GM12878 (cell line): ENCODE measurements around the gene PLEKHG4B. TPM values are rescaled to one million over a fixed set of nuclear protein-coding genes. Genes with fewer than 3 reads are reported as not detected.
A peak's percentile ranks its signal among the peaks of the same experiment; 100 is the strongest.
"Not testable (repeated sequence)": the region's sequence is repeated elsewhere in the genome, so short reads cannot be mapped to it uniquely, and the experiment has no call there.

Experiments used
- ATAC-seq: fragments of 200-7000 bp; cut with Tn5 transposase; 3 replicates; pipeline ENCODE4 v1.9.1; 2020; ENCODE audit warnings: mild to moderate bottlenecking, moderate library complexity
- BruUV-seq: library from RNA; stranded (reverse); fragments of 400-500 nt; replicated peaks from 2 replicates; lab custom pipeline; 2021; lab: Mats Ljungman, UMichigan
- CTCF ChIA-PET: fragments of 300-600 bp; sonication (Branson Sonifier 250); formaldehyde crosslinking; extraction: SDS; loops from one replicate; lab custom pipeline; 2021; ENCODE audit warnings: inconsistent platforms; lab: Yijun Ruan, JAX
- POLR2A ChIA-PET: fragments of 350-600 bp; formaldehyde crosslinking; extraction: SDS; loops from one replicate; lab custom pipeline; 2021; ENCODE audit warnings: inconsistent platforms; lab: Charles Lee
- RAD21 ChIA-PET: fragments of 300-600 bp; sonication (Branson Sonifier 250); formaldehyde crosslinking; loops from one replicate; lab custom pipeline; 2023; ENCODE audit warnings: antibody characterized with exemption; ENCODE audit not compliant: unreplicated experiment; lab: Charles Lee
- SMC1A ChIA-PET: fragments of 300-600 bp; sonication (Branson Sonifier 250); formaldehyde crosslinking; loops from one replicate; lab custom pipeline; 2023; ENCODE audit not compliant: unreplicated experiment, uncharacterized antibody; lab: Charles Lee
- DNase-seq: peaks from one replicate; pipeline ENCODE4 v3.0.0-alpha.2; 2011; ENCODE audit warnings: low read depth, low spot score
- FAIRE-seq: peaks from 3 replicates; lab custom pipeline; 2011; peaks lifted over from hg19 to GRCh38; lab: Jason Lieb, UNC
- H2AFZ ChIP-seq: 2 replicates; pipeline ENCODE4 v1.6.0; 2011; ENCODE audit warnings: low read depth, low read length, control low read depth; ENCODE audit not compliant: control insufficient read depth
- H3K27ac ChIP-seq: 2 replicates; pipeline ENCODE4 v1.5.1; 2011; ENCODE audit warnings: control low read depth; ENCODE audit not compliant: control insufficient read depth, insufficient read depth
- H3K27me3 ChIP-seq, 2 experiments: replicated peaks in 1 of 2; 2 replicates each; pipeline versions ENCODE4 v1.6.0 to v1.6.1; 2011; ENCODE audit warnings: low read length in 1 of 2; ENCODE audit not compliant: control insufficient read depth in 2 of 2, insufficient read depth in 2 of 2
- H3K36me3 ChIP-seq, 2 experiments: 2 replicates each; pipeline ENCODE4 v1.5.1; 2011; ENCODE audit warnings: low read length in 1 of 2; ENCODE audit not compliant: control insufficient read depth in 2 of 2, insufficient read depth in 2 of 2
- H3K4me1 ChIP-seq: 2 replicates; pipeline ENCODE4 v1.6.1; 2011; ENCODE audit warnings: mild to moderate bottlenecking, low read length, moderate library complexity, mixed read lengths; ENCODE audit not compliant: control insufficient read depth, insufficient read depth
- H3K4me2 ChIP-seq: 2 replicates; pipeline ENCODE4 v1.6.0; 2011; ENCODE audit warnings: control low read depth; ENCODE audit not compliant: control insufficient read depth, insufficient read depth
- H3K4me3 ChIP-seq: fragments of 200-600 bp; sonication (generic); 2 replicates; pipeline ENCODE4 v1.5.1; 2016
- H3K79me2 ChIP-seq: 2 replicates; pipeline ENCODE4 v1.6.0; 2011; ENCODE audit warnings: low read length; ENCODE audit not compliant: control insufficient read depth, insufficient read depth
- H3K9ac ChIP-seq: 2 replicates; pipeline ENCODE4 v1.8.0; 2011; ENCODE audit warnings: low read length, control low read depth, mixed read lengths; ENCODE audit not compliant: control insufficient read depth, insufficient read depth
- H3K9me3 ChIP-seq: replicated peaks from 3 replicates; pipeline ENCODE4 v1.5.1; 2011; ENCODE audit warnings: mild to moderate bottlenecking, low read length; ENCODE audit not compliant: control insufficient read depth, insufficient read depth
- H4K20me1 ChIP-seq: 2 replicates; pipeline ENCODE4 v1.6.0; 2011; ENCODE audit not compliant: control insufficient read depth, insufficient read depth
- ATF2 ChIP-seq: IDR thresholded peaks from 2 replicates; pipeline ENCODE4 v1.6.1; 2012; ENCODE audit warnings: low read length, inconsistent platforms
- CHD2 ChIP-seq: IDR thresholded peaks from 2 replicates; pipeline ENCODE4 v1.6.1; 2011; ENCODE audit warnings: low read depth, low read length, improper control_type of control experiment, borderline replicate concordance
- CHD4 ChIP-seq: fragments of 200-600 bp; sonication (generic); IDR thresholded peaks from 2 replicates; pipeline ENCODE4 v1.6.1; 2016; ENCODE audit warnings: mild to moderate bottlenecking
- DPF2 ChIP-seq: fragments of 450-650 bp; IDR thresholded peaks from 2 replicates; pipeline ENCODE4 v1.6.1; 2017; ENCODE audit warnings: mild to moderate bottlenecking
- IKZF1 ChIP-seq: fragments of 450-650 bp; conservative IDR thresholded peaks from 2 replicates; pipeline ENCODE4 v1.6.1; 2017; ENCODE audit warnings: antibody characterized with exemption, mild to moderate bottlenecking
- IKZF2 ChIP-seq, 2 experiments: fragments of 450-650 bp; IDR thresholded peaks; 2 replicates each; pipeline ENCODE4 v1.6.1; 2017; ENCODE audit warnings: mild to moderate bottlenecking in 2 of 2, moderate library complexity in 2 of 2
- PKNOX1 ChIP-seq: fragments of 450-650 bp; IDR thresholded peaks from 2 replicates; pipeline ENCODE4 v1.6.1; 2016; ENCODE audit warnings: mild to moderate bottlenecking
- SMC3 ChIP-seq: IDR thresholded peaks from 2 replicates; pipeline ENCODE4 v1.6.1; 2011; ENCODE audit warnings: low read length, improper control_type of control experiment, borderline replicate concordance
- SPI1 ChIP-seq: IDR thresholded peaks from 2 replicates; pipeline ENCODE4 v1.6.1; 2011; ENCODE audit warnings: low read depth, mild to moderate bottlenecking, low read length, moderate library complexity, borderline replicate concordance; ENCODE audit not compliant: insufficient read depth
- TBL1XR1 ChIP-seq: IDR thresholded peaks from 2 replicates; pipeline ENCODE4 v1.6.1; 2012; ENCODE audit warnings: low read depth, low read length, improper control_type of control experiment
- TCF12 ChIP-seq: IDR thresholded peaks from 2 replicates; pipeline ENCODE4 v1.6.1; 2011; ENCODE audit warnings: low read depth, mild to moderate bottlenecking, low read length
- USF1 ChIP-seq: IDR thresholded peaks from 2 replicates; pipeline ENCODE4 v1.6.1; 2011; ENCODE audit warnings: borderline replicate concordance, low read depth, mild to moderate bottlenecking, moderate library complexity, mixed read lengths, low read length; ENCODE audit not compliant: insufficient read depth; ENCODE audit errors: extremely low read length
- WGBS: methylation state at CpG from one replicate; pipeline ENCODE4 v1.1.6; 2016; ENCODE audit warnings: low lambda C conversion rate; ENCODE audit not compliant: insufficient replicate concordance, insufficient coverage; ENCODE audit errors: missing lambda C conversion rate; 5-methylcytosine and 5-hydroxymethylcytosine counted together
- in situ Hi-C: fragments of 300-500 bp; cut with MboI; formaldehyde crosslinking; loops from 9 replicates; pipeline ENCODE4 v1.14.3; 2018; ENCODE audit warnings: mixed read lengths
- intact Hi-C: fragments of 100-400 bp; cut with micrococcal nuclease; formaldehyde crosslinking; loops from one replicate; pipeline ENCODE4 v1.14.2; 2022; ENCODE audit not compliant: unreplicated experiment
- polyA plus RNA-seq, 11 experiments: library from polyadenylated mRNA; depleted of rRNA in 4 of 11; unstranded in 6 of 11; stranded (reverse) in 5 of 11; fragments of >200 nt; fragmentation: Nextera tagmentation in 4 of 11; fragmentation: Illumina TruSeq in 1 of 11; extraction: Ambion mirVana in 4 of 11; extraction: Trizol in 1 of 11; gene quantifications; 1 replicate in 1 of 11; 2 replicates in 10 of 11; pipeline versions ENCODE4 v1.2.1 to v1.2.3, GENCODE V29; 2011 to 2016; ENCODE audit warnings: inconsistent platforms in 2 of 11, missing spikeins in 2 of 11, low read depth in 1 of 11
- total RNA-seq, 4 experiments: library from RNA; depleted of rRNA in 3 of 4; stranded (reverse); fragments of >200 nt in 3 of 4; fragmentation: Illumina TruSeq in 1 of 4; extraction: Trizol in 1 of 4; gene quantifications; 2 replicates each; pipeline versions ENCODE4 v1.2.1 to v1.2.3, GENCODE V29; 2013 to 2021

Gene PLEKHG4B
- total and polyA plus RNA-seq, 10 of the 15 experiments (the other 5 are each of a cell fraction or from before 2014, with no cell fraction given) = under 0.01 to 0.05 (median 0.01) TPM; not detected in 6

DNA sequence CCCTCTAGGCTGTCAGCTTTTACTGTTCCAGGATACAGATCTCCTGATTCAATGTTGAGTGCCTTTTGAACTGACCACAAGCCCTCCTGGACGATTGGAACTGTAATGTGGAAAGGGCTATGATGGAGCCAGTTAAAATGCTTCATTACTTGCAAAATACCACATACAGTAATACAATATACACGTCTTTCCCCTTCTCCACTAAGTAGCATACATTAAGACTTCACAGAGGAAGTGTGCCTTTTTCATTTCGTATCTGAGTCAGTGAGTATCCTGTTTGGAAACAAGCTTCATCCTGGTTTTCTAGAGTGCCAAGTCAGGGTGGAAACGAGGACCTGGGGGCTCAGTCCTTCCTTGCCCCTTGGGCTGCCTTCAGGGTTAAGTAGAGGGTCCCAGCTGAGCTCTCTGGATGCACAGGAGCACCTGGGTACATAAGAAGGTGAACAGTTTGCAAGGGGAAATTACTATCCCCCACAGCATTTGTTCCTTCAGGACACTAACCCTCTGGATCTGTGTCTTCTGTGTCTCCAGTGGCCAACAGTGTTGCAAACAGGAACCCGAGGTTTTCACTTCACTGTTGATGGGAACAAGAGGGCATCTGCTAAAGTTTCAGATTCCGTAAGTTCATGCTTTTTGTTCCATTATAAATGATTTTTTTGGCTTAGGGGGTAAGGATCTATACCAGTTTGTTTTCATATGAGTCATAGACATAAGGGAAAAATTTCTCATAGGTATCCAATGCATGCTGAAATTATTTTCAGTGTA, 131.2 kb downstream of the PLEKHG4B start:
- in situ Hi-C loops, H3K9me3 ChIP-seq, POLR2A ChIA-PET, H3K4me1 ChIP-seq, H3K27me3 ChIP-seq, RAD21 ChIA-PET, SMC1A ChIA-PET, DNase-seq, BruUV-seq, H2AFZ ChIP-seq, FAIRE-seq, intact Hi-C loops, H4K20me1 ChIP-seq: not testable (repeated sequence)
- 28% methylated on average over 6 of the region's 6 CpGs for WGBS
- CTCF ChIA-PET = interaction anchor here (0.6 to 1.3 kb wide), 2 partner anchors 35 to 239 kb away, joined by 3 to 4 read pairs; no protein-coding TSS in a partner anchor
- peak overlapping the region; percentile 33; the same call in 1 of the 2 replicates for H3K9ac ChIP-seq
- ATAC-seq = 0 out of 3 replicates have a peak, but pooled peaks have one; percentile 2
- H3K4me3 ChIP-seq = peak overlapping the region; percentile 30; the same call in 1 of the 2 replicates
- TF ChIP-seq DPF2 = 0 out of 2 replicates have a peak, but pooled peaks have one; percentile 32
- TF ChIP-seq IKZF1 = peak; percentile 40; the same call in 1 of the 2 replicates
- TF ChIP-seq SPI1 = peak; percentile 85
- TF ChIP-seq IKZF2 (IDR thresholded peaks at IDR 0.05) = peak; percentile 47 to 51; a peak in 2 of 4 replicates
- H3K79me2 ChIP-seq = peaks cover 50% of the 10 kb centered on the region
- H3K36me3 ChIP-seq = peaks cover 13 to 17% of the 10 kb centered on the region in 2 experiments
- peak overlapping the region; percentile 9; the same call in 1 of the 2 replicates for H3K27ac ChIP-seq
- H3K4me2 ChIP-seq = peak overlapping the region; percentile 31

GRCh38 chr5:223791-224190, 131.8 kb downstream of the PLEKHG4B start:
- Histone ChIP-seq H3K4me2 (no peak overlapping the region), H3K4me1 (peaks cover 9% of the 10 kb centered on the region), H3K27ac (no peak overlapping the region), H3K79me2 (peaks cover 43% of the 10 kb centered on the region), H2AFZ (no peak overlapping the region), H3K9me3 (no peaks in the 10 kb centered on the region), H3K4me3 (no peak overlapping the region), H3K9ac (no peak overlapping the region), H4K20me1 (no peaks in the 10 kb centered on the region), H3K36me3 (peaks cover 15 to 17% of the 10 kb centered on the region in 2 experiments), H3K27me3 (no peaks in the 10 kb centered on the region)
- in situ Hi-C loops = no loop called here
- FAIRE-seq = no peak
- RAD21 ChIA-PET = no interaction called here
- POLR2A ChIA-PET = no interaction called here
- SMC1A ChIA-PET = no interaction called here
- intact Hi-C loops = no loop called here
- CTCF ChIA-PET = no interaction called here
- no TSS peak for BruUV-seq
- 88% methylated on average over 6 of the region's 6 CpGs for WGBS
- ATAC-seq = no peak
- no peak for DNase-seq
- no peak for TF ChIP-seq SMC3
- TF ChIP-seq ATF2 = no peak
- TF ChIP-seq USF1 = no peak
- TF ChIP-seq PKNOX1 = no peak
- TF ChIP-seq CHD4 = no peak
- no peak for TF ChIP-seq TCF12
- TF ChIP-seq CHD2 = no peak
- no peak for TF ChIP-seq TBL1XR1
